ENCODE results near the gene NWD2. TPM values are rescaled to one million over a fixed set of nuclear protein-coding genes. Genes with fewer than 3 reads are reported as not detected.
"Not testable (repeated sequence)": the region's sequence is repeated elsewhere in the genome, so short reads cannot be mapped to it uniquely, and the experiment has no call there.

Gene NWD2
- total RNA-seq, result not detected
- polyA plus RNA-seq (2013, experiment 1 of 2), result 0.25 TPM
- 0.12 TPM for polyA plus RNA-seq (2013, experiment 2 of 2)
- long read RNA-seq, experiment 1, result 0 reads
- long read RNA-seq, experiment 2, result 0 reads
- long read RNA-seq, experiment 3, result 0 reads
- long read RNA-seq, experiment 4, result 0 reads

DNA sequence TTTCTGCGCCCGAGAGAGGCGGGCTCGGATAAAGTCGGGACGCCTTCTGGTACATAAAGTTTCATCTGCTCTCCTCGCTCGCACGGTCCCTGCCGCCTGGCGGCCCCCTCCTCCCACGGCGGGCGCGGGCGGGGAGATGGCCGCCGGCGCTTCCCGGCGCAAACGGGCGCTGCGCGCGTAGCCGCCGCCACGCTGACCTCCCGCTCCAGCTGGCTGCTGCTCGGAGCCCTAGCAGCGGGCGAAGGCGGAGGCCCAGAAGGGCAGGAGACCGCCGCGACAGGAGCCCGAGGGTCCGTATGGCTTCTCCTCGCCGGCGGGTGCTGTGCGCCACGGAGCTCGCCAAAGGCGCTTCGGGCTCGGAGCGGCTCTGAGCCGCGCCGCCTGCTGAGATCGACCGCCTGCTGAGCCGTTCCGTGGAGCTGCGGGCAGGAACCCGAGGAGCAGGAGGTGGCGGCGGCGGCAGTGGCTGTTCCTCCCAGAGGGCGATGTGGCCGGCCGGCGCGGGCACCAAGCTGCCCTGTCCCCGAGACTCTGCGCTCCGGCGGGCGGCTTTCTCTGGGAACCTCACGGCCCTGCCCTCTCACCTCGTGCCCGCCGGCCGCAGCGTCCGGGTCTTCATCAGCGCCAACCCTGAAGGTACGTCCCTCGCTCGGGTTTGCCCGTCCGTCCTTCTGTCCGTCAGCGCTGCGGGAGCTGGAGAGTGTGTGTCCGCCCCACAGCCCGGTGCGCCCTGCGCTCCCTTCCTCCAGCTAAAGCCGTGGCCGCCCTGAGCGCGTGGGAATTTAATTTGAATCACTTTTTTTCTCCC is at the start of gene NWD2:
Gene NWD2 (plus strand): TSS at position 161 of the 808 bp plus-strand sequence. CDS start 325 bp downstream, at position 486.
- H3K27ac ChIP-seq (ENCODE audit: low read depth, low read length), result no peak within 1 kb of the TSS
- H3K27me3 ChIP-seq (ENCODE audit: control insufficient read depth, insufficient read depth, low read length, poor library complexity, severe bottlenecking), result peaks cover 69% of the 10 kb centered on the region
- H3K36me3 ChIP-seq (ENCODE audit: control insufficient read depth, insufficient read depth, low read length), result no peaks in the 10 kb centered on the region
- peaks cover 90% of the 10 kb centered on the region for H3K27me3 Mint-ChIP-seq (ENCODE audit: insufficient read depth)
- H3K36me3 Mint-ChIP-seq (ENCODE audit: low read depth), result no peaks in the 10 kb centered on the region
- H3K9ac ChIP-seq (ENCODE audit: extremely low read depth, low read length, poor library complexity, severe bottlenecking), result no peak within 1 kb of the TSS
- peaks cover 24% of the 10 kb centered on the region for H3K4me1 Mint-ChIP-seq
- H3K4me3 Mint-ChIP-seq, result peak within 1 kb of the TSS; percentile 54
- H3K27ac Mint-ChIP-seq, result no peak within 1 kb of the TSS
- no peaks in the 10 kb centered on the region for H3K9me3 Mint-ChIP-seq
- no peaks in the 10 kb centered on the region for H3K9me3 ChIP-seq (ENCODE audit: control insufficient read depth, low read length)
- H3K4me1 ChIP-seq (ENCODE audit: control insufficient read depth, insufficient read depth, low read length), result no peaks in the 10 kb centered on the region
- peak; percentile 17 for TF ChIP-seq CTCF (conservative IDR thresholded peaks at IDR 0.05)
- 0 to 1% methylated on average over 36 to 95 of the region's 95 CpGs for WGBS, 2 experiments (ENCODE audit: insufficient coverage in 1 of 2, insufficient read length in 1 of 2)
- H3K4me3 ChIP-seq (ENCODE audit: low read length), result peak within 1 kb of the TSS; percentile 77
- DNase-seq, result peak; percentile 82

DNA sequence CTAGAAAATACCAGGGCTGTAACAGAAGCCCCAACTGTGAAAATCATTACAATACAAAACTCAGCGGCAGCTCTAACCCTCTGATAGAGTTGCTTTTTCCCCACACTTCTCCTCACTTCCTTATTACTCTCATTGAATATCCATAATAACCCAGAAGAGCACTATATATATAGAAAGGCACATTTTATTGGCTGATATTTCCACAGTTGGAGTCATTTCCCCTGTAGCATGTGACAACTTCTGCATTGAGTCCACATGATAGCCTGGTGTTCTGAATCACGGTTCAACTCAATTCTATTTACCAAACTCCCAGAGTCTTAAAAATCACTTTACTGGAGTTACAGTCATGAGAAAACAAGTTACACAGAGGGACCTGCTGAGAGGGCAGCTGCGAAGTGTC is 46.6 kb upstream of the NWD2 start:
- Mint-ChIP-seq H3K36me3 (ENCODE audit: low read depth) (no peaks in the 10 kb centered on the region), H3K27ac (no peak overlapping the region), H3K27me3 (ENCODE audit: insufficient read depth) (peaks cover 3% of the 10 kb centered on the region), H3K4me3 (no peak overlapping the region), H3K9me3 (peaks cover under 1% of the 10 kb centered on the region), H3K4me1 (no peaks in the 10 kb centered on the region)
- Histone ChIP-seq H3K4me1 (ENCODE audit: control insufficient read depth, insufficient read depth, low read length) (no peaks in the 10 kb centered on the region), H3K4me3 (ENCODE audit: low read length) (no peak overlapping the region), H3K9me3 (ENCODE audit: control insufficient read depth, low read length) (no peaks in the 10 kb centered on the region), H3K9ac (ENCODE audit: extremely low read depth, low read length, poor library complexity, severe bottlenecking) (no peak overlapping the region), H3K27me3 (ENCODE audit: control insufficient read depth, insufficient read depth, low read length, poor library complexity, severe bottlenecking) (no peaks in the 10 kb centered on the region), H3K27ac (ENCODE audit: low read depth, low read length) (no peak overlapping the region), H3K36me3 (ENCODE audit: control insufficient read depth, insufficient read depth, low read length) (no peaks in the 10 kb centered on the region)
- 92 to 95% methylated on average over 2 to 3 of the region's 3 CpGs for WGBS, 2 experiments (ENCODE audit: insufficient coverage in 1 of 2, insufficient read length in 1 of 2)
- DNase-seq, result no peak
- no peak for TF ChIP-seq CTCF (conservative IDR thresholded peaks at IDR 0.05)

DNA sequence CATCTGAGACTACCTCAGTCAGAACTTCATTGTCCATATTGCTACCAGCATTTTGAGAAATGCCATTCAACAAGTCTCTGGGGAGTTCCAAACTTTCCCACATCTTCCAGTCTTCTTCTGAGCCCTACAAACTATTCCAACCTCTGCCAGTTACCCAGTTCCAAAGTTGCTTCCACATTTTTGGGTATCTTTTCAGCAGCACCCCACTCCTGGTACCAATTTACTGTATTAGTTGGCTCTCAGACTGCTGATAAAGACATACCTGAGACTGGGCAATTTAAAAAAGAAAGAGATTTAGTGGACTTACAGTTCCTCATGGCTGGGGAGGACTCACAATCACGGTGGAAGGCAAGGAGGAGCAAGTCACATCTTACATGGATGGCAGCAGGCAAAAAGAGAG is 39.8 kb upstream of the NWD2 start:
- not testable (repeated sequence) for H3K27me3 ChIP-seq (ENCODE audit: control insufficient read depth, insufficient read depth, low read length, poor library complexity, severe bottlenecking); H3K27ac ChIP-seq (ENCODE audit: low read depth, low read length); H3K9ac ChIP-seq (ENCODE audit: extremely low read depth, low read length, poor library complexity, severe bottlenecking); H3K27me3 Mint-ChIP-seq (ENCODE audit: insufficient read depth); H3K4me1 Mint-ChIP-seq; H3K4me3 ChIP-seq (ENCODE audit: low read length); H3K36me3 ChIP-seq (ENCODE audit: control insufficient read depth, insufficient read depth, low read length); H3K4me1 ChIP-seq (ENCODE audit: control insufficient read depth, insufficient read depth, low read length); H3K4me3 Mint-ChIP-seq; DNase-seq; H3K27ac Mint-ChIP-seq; H3K36me3 Mint-ChIP-seq (ENCODE audit: low read depth)
- WGBS, 2 experiments (ENCODE audit: insufficient coverage in 1 of 2, insufficient read length in 1 of 2), result 84 to 100% methylated on average over 1 of the region's 1 CpG
- peaks cover 20% of the 10 kb centered on the region for H3K9me3 ChIP-seq (ENCODE audit: control insufficient read depth, low read length)
- H3K9me3 Mint-ChIP-seq, result peaks cover 25% of the 10 kb centered on the region
